Fibroblast of villous mesenchyme (primary cell): ENCODE measurements around the gene CHAD. TPM values are rescaled to one million over a fixed set of nuclear protein-coding genes. Genes with fewer than 3 reads are reported as not detected.
A peak's percentile ranks its signal among the peaks of the same experiment; 100 is the strongest.
"Not testable (repeated sequence)": the region's sequence is repeated elsewhere in the genome, so short reads cannot be mapped to it uniquely, and the experiment has no call there.

ENCODE experiments used
- DNase-seq: peaks from one replicate; pipeline ENCODE4 v3.0.0-alpha.2; 2010; ENCODE audit warnings: low read depth
- H3K4me3 ChIP-seq: 2 replicates; pipeline ENCODE4 v1.5.1; 2011; ENCODE audit warnings: low read depth, mild to moderate bottlenecking, low read length
- CTCF ChIP-seq: IDR thresholded peaks from 2 replicates; pipeline ENCODE4 v1.5.1; 2012; ENCODE audit warnings: low read depth, mild to moderate bottlenecking, low read length; ENCODE audit not compliant: insufficient read depth
- total RNA-seq: library from RNA; depleted of rRNA; stranded (reverse); fragments of >200 nt; gene quantifications from 2 replicates; pipeline ENCODE4 v1.2.3, GENCODE V29; 2012

CHAD gene
- total RNA-seq, 1 donor, result not detected

- DNase-seq, result peak; percentile 19
- TF ChIP-seq CTCF, result no peak
- no peak overlapping the region for H3K4me3 ChIP-seq
These were observed 39.8 kb downstream of the CHAD start for GRCh38 chr17:50428831-50429424.

- H3K4me3 ChIP-seq, DNase-seq: not testable (repeated sequence)
These were observed 40.6 kb downstream of the CHAD start for GRCh38 chr17:50428126-50428525.

GRCh38 chr17:50426814-50427787 is 41.6 kb downstream of the CHAD start:
- peak; percentile 9 for TF ChIP-seq CTCF
- peak; percentile 33 for DNase-seq
- H3K4me3 ChIP-seq, result peak overlapping the region; percentile 73

- TF ChIP-seq CTCF, result no peak
- DNase-seq, result no peak
- peak overlapping the region; percentile 73 for H3K4me3 ChIP-seq
These were observed 42.3 kb downstream of the CHAD start for GRCh38 chr17:50426472-50426782.

GRCh38 chr17:50425682-50426471 is 42.8 kb downstream of the CHAD start, which contains the start of gene ACSF2:
Gene ACSF2, plus strand, starts transcription at chr17:50426218. Its CDS starts 44 bp downstream, at chr17:50426262.
- DNase-seq, result peak; percentile 56
- peak within 1 kb of the TSS; percentile 73 for H3K4me3 ChIP-seq
- TF ChIP-seq CTCF, result no peak

GRCh38 chr17:50424996-50425681 is 43.5 kb downstream of the CHAD start:
- peak overlapping the region; percentile 73 for H3K4me3 ChIP-seq
- TF ChIP-seq CTCF, result no peak
- no peak for DNase-seq
